ENCODE measurements around the gene NRP1. TPM values are rescaled to one million over a fixed set of nuclear protein-coding genes. Genes with fewer than 3 reads are reported as not detected.

NRP1 gene
- total RNA-seq, 4 donors from 2014 or later = 20.4 to 29.0 (median 22.1) TPM

- DNase-seq = no peak
- peak overlapping the region in 1 of 4 donors; percentile 1 for H3K4me3 ChIP-seq
- no peaks in the 10 kb centered on the region for H3K27me3 ChIP-seq
- intact Hi-C loops (cut with DNase I; ENCODE audit: low total_unique reads) = no loop called here
- H3K9me3 ChIP-seq = no peaks in the 10 kb centered on the region
- in situ Hi-C loops (cut with MboI; ENCODE audit: low sequenced_read_pairs in 4 of 4) = no loop called here
- peaks cover 53 to 60% of the 10 kb centered on the region in 2 donors for H3K4me1 ChIP-seq
- no peak for TF ChIP-seq POLR2A (IDR thresholded peaks at IDR 0.05)
- peak; percentile 63 to 67 for ATAC-seq
- peak overlapping the region; percentile 51 to 67 (median 63) for H3K27ac ChIP-seq
- no peaks in the 10 kb centered on the region for H3K36me3 ChIP-seq
Observed at GRCh38 chr10:33284945-33285344, 49.5 kb downstream of the NRP1 start.

- H3K36me3 ChIP-seq = no peaks in the 10 kb centered on the region
- peaks cover 27 to 36% of the 10 kb centered on the region in 2 donors for H3K4me1 ChIP-seq
- H3K27me3 ChIP-seq = no peaks in the 10 kb centered on the region
- no peaks in the 10 kb centered on the region for H3K9me3 ChIP-seq
- H3K4me3 ChIP-seq = no peak overlapping the region
- no peak for DNase-seq
- H3K27ac ChIP-seq = peak overlapping the region; percentile 20 to 63 (median 42)
- no peak for TF ChIP-seq CTCF (IDR thresholded peaks at IDR 0.05 in 4 of 5, conservative IDR thresholded peaks at IDR 0.05 in 1 of 5)
- TF ChIP-seq POLR2A (IDR thresholded peaks at IDR 0.05) = no peak
- ATAC-seq = no peak
- intact Hi-C loops (cut with DNase I; ENCODE audit: low total_unique reads) (no loop called here), in situ Hi-C loops (cut with MboI; ENCODE audit: low sequenced_read_pairs in 4 of 4) (no loop called here)
Observed at GRCh38 chr10:33279811-33280602, 54.5 kb downstream of the NRP1 start.

- DNase-seq (no peak), ATAC-seq (no peak)
- Histone ChIP-seq H3K4me1 (peaks cover 19 to 29% of the 10 kb centered on the region in 2 donors), H3K4me3 (no peak overlapping the region), H3K36me3 (no peaks in the 10 kb centered on the region), H3K9me3 (no peaks in the 10 kb centered on the region), H3K27me3 (no peaks in the 10 kb centered on the region), H3K27ac (peak overlapping the region; percentile 20 to 63 (median 42))
- in situ Hi-C loops (cut with MboI; ENCODE audit: low sequenced_read_pairs in 4 of 4) (no loop called here), intact Hi-C loops (cut with DNase I; ENCODE audit: low total_unique reads) (no loop called here)
- no peak for TF ChIP-seq CTCF (IDR thresholded peaks at IDR 0.05 in 4 of 5, conservative IDR thresholded peaks at IDR 0.05 in 1 of 5)
- no peak for TF ChIP-seq POLR2A (IDR thresholded peaks at IDR 0.05)
Observed at GRCh38 chr10:33279276-33279675, 55.2 kb downstream of the NRP1 start.

GRCh38 chr10:33278198-33278597 is 56.3 kb downstream of the NRP1 start:
- Histone ChIP-seq H3K4me3 (no peak overlapping the region), H3K9me3 (no peaks in the 10 kb centered on the region), H3K27ac (peak overlapping the region in 3 of 4 donors; percentile 20 to 79 (median 74)), H3K4me1 (peaks cover 25 to 36% of the 10 kb centered on the region in 2 donors), H3K27me3 (no peaks in the 10 kb centered on the region), H3K36me3 (no peaks in the 10 kb centered on the region)
- intact Hi-C loops (cut with DNase I; ENCODE audit: low total_unique reads) (no loop called here), in situ Hi-C loops (cut with MboI; ENCODE audit: low sequenced_read_pairs in 4 of 4) (no loop called here)
- DNase-seq (no peak), ATAC-seq (no peak)
- TF ChIP-seq CTCF (IDR thresholded peaks at IDR 0.05 in 4 of 5, conservative IDR thresholded peaks at IDR 0.05 in 1 of 5) (no peak), POLR2A (IDR thresholded peaks at IDR 0.05) (no peak)

- H3K27ac ChIP-seq = peak overlapping the region; percentile 51 to 79 (median 66)
- intact Hi-C loops (cut with DNase I; ENCODE audit: low total_unique reads) (no loop called here), in situ Hi-C loops (cut with MboI; ENCODE audit: low sequenced_read_pairs in 4 of 4) (no loop called here)
- DNase-seq = peak; percentile 49 to 72
- H3K4me1 ChIP-seq = peaks cover 35 to 44% of the 10 kb centered on the region in 2 donors
- no peaks in the 10 kb centered on the region for H3K27me3 ChIP-seq
- H3K4me3 ChIP-seq = no peak overlapping the region
- peak; percentile 49 to 51 for ATAC-seq
- H3K9me3 ChIP-seq = no peaks in the 10 kb centered on the region
- no peak for TF ChIP-seq POLR2A (IDR thresholded peaks at IDR 0.05)
- no peak for TF ChIP-seq CTCF (IDR thresholded peaks at IDR 0.05 in 4 of 5, conservative IDR thresholded peaks at IDR 0.05 in 1 of 5)
- no peaks in the 10 kb centered on the region for H3K36me3 ChIP-seq
Observed at GRCh38 chr10:33277135-33277536, 57.3 kb downstream of the NRP1 start.
